ENCODE data around the gene TBC1D22A.

GRCh38 chr22:47204002-47204979 lies 441.8 kb downstream of the TBC1D22A start:
- TF ChIP-seq, protein P1, sequence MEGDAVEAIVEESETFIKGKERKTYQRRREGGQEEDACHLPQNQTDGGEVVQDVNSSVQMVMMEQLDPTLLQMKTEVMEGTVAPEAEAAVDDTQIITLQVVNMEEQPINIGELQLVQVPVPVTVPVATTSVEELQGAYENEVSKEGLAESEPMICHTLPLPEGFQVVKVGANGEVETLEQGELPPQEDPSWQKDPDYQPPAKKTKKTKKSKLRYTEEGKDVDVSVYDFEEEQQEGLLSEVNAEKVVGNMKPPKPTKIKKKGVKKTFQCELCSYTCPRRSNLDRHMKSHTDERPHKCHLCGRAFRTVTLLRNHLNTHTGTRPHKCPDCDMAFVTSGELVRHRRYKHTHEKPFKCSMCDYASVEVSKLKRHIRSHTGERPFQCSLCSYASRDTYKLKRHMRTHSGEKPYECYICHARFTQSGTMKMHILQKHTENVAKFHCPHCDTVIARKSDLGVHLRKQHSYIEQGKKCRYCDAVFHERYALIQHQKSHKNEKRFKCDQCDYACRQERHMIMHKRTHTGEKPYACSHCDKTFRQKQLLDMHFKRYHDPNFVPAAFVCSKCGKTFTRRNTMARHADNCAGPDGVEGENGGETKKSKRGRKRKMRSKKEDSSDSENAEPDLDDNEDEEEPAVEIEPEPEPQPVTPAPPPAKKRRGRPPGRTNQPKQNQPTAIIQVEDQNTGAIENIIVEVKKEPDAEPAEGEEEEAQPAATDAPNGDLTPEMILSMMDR (IDR thresholded peaks at IDR 0.05): no peak
- TF ChIP-seq EP300 (IDR thresholded peaks at IDR 0.05) (no peak), POLR2A (IDR thresholded peaks at IDR 0.05) (no peak)

Measured in ovary (tissue), 3 donors.